IPS-11a (cell line): ENCODE measurements around the gene TGM3.

Experiments
- H3K4me3 ChIP-seq: one replicate; pipeline ENCODE4 v1.5.1; 2013; ENCODE audit warnings: low read depth, low read length, control low read depth

Gene TGM3, protein sequence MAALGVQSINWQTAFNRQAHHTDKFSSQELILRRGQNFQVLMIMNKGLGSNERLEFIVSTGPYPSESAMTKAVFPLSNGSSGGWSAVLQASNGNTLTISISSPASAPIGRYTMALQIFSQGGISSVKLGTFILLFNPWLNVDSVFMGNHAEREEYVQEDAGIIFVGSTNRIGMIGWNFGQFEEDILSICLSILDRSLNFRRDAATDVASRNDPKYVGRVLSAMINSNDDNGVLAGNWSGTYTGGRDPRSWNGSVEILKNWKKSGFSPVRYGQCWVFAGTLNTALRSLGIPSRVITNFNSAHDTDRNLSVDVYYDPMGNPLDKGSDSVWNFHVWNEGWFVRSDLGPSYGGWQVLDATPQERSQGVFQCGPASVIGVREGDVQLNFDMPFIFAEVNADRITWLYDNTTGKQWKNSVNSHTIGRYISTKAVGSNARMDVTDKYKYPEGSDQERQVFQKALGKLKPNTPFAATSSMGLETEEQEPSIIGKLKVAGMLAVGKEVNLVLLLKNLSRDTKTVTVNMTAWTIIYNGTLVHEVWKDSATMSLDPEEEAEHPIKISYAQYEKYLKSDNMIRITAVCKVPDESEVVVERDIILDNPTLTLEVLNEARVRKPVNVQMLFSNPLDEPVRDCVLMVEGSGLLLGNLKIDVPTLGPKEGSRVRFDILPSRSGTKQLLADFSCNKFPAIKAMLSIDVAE

DNA sequence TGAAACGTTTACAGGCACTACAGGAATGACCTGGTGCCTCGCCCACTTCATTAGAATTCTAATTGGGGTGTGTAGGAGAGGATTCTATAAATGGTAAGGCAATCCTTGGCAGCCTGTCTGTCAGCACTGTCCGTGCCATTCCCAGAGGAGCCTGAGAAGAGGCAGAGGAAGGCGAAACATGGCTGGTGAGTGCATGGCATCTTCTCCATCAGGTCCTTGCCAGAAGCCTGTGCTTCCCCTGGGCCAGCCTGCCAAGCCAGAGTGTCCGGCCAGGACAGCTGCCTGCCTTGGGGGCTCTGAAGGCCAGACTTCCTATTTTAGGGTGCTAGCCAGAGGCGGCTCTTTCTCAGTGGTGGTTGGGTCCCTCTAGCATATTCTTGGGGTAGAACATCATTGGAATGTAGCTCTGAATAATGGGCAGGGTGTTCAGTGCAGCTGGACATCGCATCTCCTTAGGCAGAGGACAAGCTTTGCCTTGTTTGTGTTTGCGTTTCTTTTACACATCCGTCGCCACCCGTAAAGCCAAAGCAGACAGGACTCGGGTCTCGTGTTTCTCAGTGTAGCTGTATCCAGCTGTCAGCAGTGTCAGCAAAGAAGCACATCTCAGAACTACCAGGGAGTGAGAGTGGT, at the start of gene TGM3:
Gene TGM3 (plus strand): TSS at position 116 of the 630 bp plus-strand sequence. CDS start 63 bp downstream, at position 179.
- no peak within 1 kb of the TSS for H3K4me3 ChIP-seq

DNA sequence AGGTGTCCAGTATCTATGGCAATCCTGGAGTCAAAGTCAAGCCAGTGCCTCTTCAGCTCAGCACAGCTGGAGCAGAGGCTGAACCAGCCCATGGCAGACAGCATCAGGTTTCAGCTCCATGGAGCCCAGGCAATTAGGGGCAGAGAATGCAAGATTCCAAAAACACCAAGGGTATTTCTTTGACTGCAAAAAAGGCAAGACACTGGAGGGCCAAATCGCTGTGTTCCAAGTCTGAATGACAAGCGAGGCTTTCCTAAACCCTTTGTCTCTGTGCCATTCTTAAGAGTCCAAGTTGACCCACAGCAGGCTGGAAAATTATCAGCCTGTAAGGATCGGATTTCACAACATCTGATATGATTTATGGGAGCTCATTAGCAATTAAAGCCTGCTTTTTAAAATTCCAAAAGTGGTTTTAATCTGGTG, 49.7 kb upstream of the TGM3 start:
- H3K4me3 ChIP-seq, result no peak overlapping the region

DNA sequence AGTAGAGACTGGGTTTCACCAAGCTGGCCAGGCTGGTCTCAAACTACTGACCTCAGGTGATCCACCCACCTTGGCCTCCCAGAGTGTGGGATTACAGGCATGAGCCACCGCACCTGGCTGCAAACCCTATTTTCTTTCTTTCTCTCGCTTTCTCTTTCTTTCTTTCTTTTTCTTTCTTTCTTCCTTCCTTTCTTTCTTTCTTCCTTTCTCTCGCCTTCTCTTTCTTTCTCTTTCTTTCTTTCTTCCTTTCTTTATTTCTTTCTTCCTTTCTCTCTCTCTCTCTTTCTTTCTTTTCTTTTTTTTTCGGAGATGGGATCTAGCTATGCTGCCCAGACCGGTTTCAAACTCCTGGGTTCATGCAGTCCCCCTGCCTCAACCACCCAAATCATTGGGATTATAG, 47.0 kb upstream of the TGM3 start:
- no peak overlapping the region for H3K4me3 ChIP-seq

DNA sequence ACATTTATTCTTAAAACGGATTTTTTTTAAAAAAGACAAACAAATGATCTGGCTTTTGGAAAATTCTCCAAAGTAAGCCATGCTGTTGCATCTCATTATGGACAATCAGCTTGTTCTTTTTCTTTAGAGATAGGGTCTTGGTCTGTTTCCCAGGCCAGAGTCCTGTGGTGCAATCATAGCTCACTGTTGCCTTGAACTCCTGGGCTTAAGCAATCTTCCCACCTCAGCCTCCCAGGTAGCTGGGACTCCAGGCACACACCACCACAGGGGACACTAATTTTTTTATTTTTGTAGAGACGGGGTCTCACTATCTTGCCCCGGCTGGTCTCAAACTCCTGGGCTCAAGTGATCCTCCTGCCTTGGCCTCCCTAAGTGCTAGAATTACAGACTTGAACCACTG, 45.9 kb upstream of the TGM3 start:
- no peak overlapping the region for H3K4me3 ChIP-seq

DNA sequence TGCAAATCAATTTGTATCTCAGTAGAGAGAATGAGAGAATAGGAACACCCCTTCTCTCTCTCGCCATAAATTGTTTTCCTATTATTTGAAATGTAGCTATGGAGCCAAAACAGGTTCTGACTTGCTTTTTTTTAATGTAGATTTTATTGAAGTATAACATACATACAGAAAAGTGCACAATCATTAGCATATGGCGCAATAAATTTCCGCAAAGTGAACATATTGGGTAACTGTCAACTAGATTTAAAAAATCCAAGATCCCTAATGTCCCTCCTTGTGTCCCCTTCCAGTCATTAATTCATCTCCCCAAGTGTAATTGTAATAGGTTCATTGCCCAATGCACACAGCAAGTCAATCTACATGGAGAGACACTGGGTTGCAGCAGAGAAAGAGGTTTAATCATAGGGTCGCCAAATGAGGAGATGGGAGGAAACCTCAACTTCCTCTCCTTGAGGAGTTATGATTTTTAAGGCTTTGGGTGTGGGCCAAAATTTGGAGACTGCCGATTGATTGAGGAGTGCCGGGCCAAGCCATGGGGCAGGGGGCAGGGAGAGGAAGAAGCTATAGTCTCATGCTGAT, 43.3 kb upstream of the TGM3 start:
- no peak overlapping the region for H3K4me3 ChIP-seq

DNA sequence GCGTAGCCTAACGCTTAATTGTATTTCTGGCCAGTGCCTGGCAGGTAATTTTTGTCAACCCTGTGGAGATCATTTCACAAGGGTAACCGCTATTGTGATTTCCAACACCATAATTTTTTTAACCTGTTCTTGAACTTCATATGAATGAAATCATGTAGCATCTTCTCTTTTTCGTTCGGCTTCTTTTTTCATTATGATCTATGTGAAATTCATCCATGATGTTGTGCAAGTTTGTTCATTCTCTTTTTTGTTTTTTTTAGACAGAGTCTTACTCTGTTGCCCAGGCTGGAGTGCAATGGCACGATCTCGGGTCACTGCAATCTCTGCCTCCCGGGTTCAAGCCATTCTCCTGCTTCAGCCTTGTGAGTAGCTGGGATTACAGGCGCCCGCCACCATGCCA, 42.5 kb upstream of the TGM3 start:
- H3K4me3 ChIP-seq, result no peak overlapping the region

DNA sequence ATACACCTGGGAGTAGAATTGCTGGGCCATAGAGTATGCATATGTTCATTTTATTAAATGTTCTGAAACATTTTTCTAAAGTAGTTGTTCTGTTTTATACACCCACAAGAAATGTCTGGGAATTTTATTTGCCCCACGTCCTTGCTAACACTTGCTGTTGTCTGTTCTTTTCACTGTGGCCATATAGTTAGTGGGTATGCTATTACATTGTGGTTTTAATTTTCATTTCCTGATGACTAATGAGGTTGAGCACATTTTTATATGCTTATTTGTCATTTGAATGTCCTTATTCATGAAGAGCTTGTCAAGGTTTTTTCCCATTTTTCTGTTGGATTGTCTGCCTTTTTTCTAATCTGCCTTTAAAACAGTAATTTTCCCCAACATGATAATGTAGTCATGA, 41.5 kb upstream of the TGM3 start:
- H3K4me3 ChIP-seq, result no peak overlapping the region

DNA sequence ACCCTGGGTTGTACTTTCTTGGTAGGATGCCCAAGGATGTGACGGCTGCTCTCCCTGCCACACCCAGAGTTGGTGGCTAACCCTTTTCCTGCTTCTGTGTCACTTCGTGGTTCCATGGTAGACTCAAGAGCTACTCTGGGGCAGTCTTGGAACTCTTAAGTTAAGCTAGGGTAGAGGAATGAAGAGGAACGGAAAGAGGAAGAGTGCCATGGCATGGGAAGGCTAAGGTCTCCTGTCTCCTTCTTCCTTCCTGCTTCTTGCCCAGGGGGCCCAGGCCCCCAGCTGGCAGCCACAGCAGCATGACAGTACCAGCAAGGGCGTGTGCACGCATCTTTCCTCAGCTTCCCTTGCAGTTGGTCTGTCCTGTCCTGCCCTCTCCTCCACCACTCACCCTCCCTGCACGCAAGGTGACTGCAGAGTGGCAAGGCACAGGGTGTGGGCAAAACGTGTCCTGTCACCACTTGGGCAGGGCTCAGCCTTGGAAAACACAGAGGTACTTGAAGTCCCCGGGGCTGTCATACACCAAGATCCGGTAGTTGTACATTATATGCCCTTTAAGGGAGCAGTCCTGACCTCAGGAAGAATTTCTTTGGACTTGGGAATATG, 39.8 kb upstream of the TGM3 start:
- no peak overlapping the region for H3K4me3 ChIP-seq

DNA sequence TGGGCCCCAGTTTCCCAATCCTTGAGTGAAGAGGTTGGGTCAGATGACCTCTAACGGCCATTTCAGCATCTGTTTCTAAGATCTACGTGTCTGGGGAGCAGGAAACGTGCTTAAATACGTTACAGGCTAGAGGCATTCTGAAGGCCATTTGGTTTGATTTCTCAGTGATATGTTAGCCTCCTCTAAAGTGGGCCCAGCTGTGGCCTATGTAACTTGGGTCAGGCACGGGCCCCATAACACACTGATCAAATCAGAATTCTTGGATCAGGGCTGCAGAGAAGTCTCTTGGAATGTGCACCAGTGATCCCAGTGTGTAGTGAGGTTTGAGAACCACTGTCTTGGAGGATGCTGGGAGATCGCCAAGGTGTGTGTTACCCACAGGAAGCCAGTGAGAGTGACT, 36.1 kb upstream of the TGM3 start:
- no peak overlapping the region for H3K4me3 ChIP-seq

DNA sequence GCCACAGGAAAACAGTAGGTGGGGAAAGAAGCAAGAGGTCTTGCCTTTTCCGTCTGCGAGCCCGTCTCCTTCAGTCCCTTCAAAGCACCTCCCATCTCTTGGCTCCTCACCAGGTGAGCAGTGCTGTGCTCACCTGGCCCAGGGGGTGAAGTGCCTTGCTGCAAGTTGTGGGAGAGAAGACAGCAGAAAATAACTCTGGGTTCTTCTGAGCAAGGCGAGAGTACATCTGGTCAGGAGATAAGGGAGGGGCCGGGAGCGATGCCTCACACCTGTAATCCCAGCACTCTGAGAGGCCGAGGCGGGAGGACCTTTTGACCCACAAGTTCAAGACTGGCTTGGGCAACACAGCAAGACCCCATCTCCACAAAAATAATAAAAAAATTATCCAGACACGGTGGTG, 35.6 kb upstream of the TGM3 start:
- H3K4me3 ChIP-seq, result no peak overlapping the region

DNA sequence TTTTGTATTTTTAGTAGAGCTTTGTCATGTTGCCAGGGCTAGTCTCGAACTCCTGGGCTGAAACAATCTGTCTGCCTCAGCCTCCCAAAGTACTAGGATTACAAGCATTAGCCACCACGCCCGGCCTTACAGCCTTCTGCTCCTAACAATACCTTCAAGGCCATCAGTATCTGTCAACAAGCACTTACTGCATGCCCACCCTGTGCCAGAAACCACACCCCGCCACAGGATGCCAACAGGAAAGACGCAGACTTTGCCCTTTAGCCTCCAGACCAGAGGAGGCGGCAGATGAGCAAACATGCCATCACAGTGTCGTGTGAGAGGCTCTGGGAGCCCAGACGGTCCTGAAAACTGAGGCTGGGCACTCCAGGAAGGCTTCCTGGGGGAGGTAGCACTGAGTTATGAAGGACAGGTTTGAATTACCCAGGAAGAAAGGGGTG, 34.7 kb upstream of the TGM3 start:
- H3K4me3 ChIP-seq, result no peak overlapping the region

DNA sequence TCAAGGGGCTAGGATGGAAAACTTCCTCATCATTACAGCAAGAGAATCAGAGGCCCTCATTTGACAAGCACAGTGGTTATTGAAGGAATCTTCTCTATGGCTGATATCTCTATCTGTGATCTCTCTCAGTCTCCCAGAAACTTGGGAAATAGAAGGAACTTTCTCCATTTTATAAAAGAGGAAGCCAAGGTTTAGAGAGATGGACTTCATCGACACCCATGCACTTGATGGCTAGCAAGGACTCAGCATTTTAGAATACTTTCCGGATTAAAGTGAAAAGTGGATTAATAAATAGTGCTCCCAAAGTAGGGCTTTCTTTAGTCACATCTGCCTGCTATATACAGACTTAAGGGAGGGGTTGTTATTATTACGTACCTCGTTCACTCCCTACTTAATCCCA, 34.2 kb upstream of the TGM3 start:
- no peak overlapping the region for H3K4me3 ChIP-seq

DNA sequence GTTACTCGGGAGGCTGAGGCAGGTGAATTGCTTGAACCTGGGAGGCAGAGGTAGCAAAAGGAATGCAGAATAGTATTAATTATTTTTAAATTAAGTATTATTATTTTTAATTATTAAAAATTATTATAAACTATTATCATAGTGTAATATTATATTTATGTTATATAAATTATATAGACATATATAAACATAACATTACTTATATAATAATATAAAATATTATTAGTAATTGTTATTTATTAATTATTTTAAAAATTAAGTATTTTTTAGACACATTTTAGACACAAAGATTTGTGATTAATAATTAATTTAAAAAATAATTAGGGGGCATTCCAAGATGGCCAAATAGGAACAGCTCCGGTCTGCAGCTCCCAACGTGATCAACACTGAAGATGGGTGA, 31.7 kb upstream of the TGM3 start:
- no peak overlapping the region for H3K4me3 ChIP-seq

DNA sequence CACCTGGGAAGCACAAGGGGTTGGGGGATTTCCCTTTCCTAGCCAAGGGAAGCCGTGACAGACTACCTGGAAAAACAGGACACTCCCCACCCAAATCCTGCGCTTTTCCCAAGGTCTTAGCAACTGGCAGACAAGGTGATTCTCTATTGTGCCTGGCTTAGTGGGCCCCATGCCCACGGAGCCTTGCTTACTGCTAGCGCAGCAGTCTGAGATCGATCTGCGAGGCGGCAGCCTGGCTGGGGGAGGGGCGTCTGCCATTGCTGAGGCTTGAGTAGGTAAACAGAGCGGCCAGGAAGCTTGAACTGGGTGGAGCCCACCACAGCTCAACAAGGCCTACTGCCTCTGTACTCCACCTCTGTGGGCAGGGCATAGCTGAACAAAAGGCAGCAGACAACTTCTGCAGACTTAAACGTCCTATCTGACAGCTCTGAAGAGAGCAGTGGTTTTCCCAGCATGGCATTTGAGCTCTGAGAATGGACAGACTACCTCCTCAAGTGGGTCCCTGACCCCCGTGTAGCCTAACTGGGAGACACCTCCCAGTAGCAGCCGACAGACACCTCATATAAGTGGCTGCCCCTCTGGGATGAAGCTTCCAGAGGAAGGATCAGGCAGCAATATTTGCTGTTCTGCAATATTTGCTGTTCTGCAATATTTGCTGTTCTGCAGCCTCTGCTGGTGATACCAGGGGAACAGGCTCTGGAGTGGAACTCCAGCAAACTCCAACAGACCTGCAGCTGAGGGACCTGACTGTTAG, 31.0 kb upstream of the TGM3 start:
- H3K4me3 ChIP-seq, result peak overlapping the region; percentile 17

DNA sequence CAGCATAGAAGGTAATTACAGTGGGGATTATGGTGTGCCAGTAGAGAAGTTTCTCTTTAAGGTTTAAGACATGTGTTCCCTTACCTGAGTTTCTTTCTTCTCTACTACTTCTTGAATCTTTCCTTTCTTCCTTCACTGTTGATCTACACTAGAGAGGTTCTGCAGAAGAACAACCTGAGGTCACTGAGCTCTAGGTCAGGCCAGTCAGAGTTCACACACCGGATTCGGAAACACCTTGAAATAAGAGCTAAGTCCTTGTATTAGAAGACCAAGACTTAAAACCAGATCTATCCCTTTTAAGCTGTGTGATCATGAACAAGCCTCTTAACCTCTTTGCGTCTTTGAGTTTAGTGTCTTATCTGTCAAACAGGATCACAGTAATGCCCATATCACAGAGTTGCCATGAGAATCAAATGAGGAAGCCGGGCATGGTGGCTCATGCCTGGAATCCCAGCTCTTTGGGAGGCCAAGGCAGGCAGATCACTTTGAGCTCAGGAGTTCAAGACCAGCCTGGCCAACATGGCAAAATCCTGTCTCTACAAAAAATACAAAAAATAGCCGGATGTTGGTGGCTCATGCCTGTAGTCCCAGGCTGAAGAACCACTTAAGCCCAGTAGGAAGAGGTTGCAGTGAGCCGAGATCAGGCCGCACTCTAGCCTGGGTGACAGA, 22.0 kb upstream of the TGM3 start:
- no peak overlapping the region for H3K4me3 ChIP-seq

DNA sequence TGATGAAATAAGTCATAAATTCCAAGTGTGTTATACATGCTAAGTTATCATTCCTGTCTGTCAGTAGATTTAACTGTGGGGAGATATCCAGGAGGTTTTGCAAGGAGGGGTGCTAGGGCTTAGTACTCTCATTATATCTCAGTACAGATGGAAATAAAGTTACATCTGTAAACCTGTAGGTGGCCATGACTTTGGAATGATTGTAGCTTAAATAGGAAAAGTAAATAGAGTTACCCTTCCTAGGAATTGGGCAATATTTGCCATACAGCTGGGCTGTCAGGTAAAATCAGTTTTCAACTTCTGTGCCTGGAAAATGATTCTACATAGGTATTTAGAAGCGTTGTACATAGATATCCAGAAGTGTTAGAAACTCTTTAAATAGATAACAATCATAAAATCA, 19.8 kb upstream of the TGM3 start:
- no peak overlapping the region for H3K4me3 ChIP-seq

DNA sequence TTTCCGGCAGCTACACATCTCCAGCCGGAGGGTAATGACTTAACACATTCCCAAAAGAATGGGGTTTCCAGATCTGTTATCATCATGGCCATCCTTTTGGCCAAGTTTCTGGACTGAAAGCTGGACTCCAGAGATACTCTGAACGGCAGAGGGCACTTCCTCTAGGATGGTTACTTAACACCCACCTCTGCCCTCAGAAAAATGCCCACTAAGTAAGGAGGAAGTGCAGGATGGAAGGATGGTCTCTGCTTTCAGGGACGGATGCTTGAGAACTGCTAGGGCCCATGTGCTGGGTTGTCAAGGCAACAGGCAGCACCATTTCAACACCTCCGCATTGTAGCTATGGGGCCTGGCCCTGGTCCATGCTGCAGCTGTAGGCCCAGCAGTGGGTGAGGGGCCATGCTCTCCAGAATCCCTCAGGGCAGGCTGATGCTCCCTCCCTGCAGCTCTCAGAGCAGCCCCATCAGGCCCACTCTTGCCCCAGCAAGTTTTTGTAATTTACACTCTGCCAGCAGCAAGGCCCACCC, 16.5 kb upstream of the TGM3 start:
- H3K4me3 ChIP-seq, result no peak overlapping the region

DNA sequence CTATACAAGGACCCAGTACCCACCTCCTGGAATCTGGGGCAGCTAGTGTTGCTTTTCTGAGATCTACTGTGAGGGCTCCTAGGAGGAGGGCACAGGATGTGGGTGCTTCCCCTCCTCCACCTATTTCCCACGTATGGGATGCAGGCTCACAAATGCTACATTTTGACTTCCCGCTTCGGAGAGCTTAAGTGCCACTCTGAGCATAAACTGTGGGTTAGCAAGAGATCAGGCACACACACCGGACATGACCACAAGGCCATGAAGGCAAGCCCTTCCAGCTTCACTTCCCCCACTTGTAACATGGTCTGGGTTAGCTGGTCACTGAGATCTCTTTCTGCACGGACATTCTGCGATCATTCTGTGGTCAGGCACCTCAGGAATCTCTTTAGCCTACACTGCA, 15.7 kb upstream of the TGM3 start:
- H3K4me3 ChIP-seq, result no peak overlapping the region

DNA sequence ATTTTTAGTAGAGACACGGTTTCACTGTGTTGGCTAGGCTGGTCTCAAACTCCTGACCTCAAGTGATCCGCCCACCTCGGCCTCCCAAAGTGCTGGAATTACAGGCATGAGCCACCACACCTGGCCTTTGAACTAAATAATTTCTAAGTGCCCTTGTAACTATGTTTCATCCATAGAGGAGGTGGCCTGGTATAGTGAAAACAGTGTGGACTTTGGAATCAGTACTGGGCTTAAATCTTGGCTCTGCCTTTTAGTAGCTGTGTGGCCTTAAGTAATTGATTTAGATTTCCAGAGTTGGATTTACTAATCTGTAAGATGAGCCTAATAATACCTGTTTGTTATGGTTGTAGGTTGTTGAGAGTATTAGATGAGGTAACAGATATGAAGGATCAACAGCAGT, 14.2 kb upstream of the TGM3 start:
- H3K4me3 ChIP-seq, result no peak overlapping the region

DNA sequence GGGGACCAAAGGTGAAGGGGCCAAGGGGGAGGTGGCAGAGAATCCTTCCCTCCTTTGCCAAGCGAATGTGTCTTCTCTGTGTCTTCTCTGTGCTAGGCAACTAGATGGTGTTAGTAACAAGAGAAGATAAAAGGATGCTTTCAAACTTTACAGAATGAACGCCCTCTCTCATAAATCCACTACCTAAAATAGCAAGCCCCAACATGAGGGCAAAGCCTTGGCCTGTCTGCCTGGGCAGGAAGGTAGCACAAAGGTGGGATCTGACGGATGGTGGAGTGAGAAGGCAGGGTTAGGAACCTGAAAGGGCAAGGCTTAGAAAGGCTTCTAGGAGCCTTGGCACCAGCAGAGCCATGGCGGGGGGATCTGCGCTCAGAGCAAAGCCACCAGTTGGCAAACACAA, 13.6 kb upstream of the TGM3 start:
- H3K4me3 ChIP-seq, result no peak overlapping the region
